Tongue (tissue), 2 donors: Measurements from ENCODE around the gene LIN28B. TPM values are rescaled to one million over a fixed set of nuclear protein-coding genes. Genes with fewer than 3 reads are reported as not detected.
"Not testable (repeated sequence)": the region's sequence is repeated elsewhere in the genome, so short reads cannot be mapped to it uniquely, and the experiment has no call there.

ENCODE experiments used
- DNase-seq: peaks from one replicate; pipeline ENCODE4 v3.0.0-alpha.2; 2015
- total RNA-seq: library from RNA; depleted of rRNA; stranded (reverse); fragments of >200 nt; gene quantifications from one replicate; pipeline ENCODE4 v1.2.3, GENCODE V29; 2014

The LIN28B gene
- total RNA-seq, 1 donor from 2014 or later: 0.21 TPM

- DNase-seq: not testable (repeated sequence)
Observed at GRCh38 chr6:105013459-105013858, 56.6 kb downstream of the LIN28B start.

GRCh38 chr6:105014448-105014847 lies 57.5 kb downstream of the LIN28B start:
- DNase-seq: no peak

- DNase-seq: no peak
Observed at GRCh38 chr6:105014954-105015353, 58.0 kb downstream of the LIN28B start.

- DNase-seq: peak; percentile 35
Observed at GRCh38 chr6:105015482-105015881, 58.6 kb downstream of the LIN28B start.

GRCh38 chr6:105019285-105019684 lies 62.4 kb downstream of the LIN28B start:
- DNase-seq: no peak

- DNase-seq: no peak
Observed at GRCh38 chr6:105021399-105021798, 64.5 kb downstream of the LIN28B start.

- DNase-seq: no peak
Observed at GRCh38 chr6:105022416-105022815, 65.5 kb downstream of the LIN28B start.

GRCh38 chr6:105024803-105025202 lies 67.9 kb downstream of the LIN28B start:
- no peak for DNase-seq

- no peak for DNase-seq
Observed at GRCh38 chr6:105028898-105029297, 72.0 kb downstream of the LIN28B start.

GRCh38 chr6:105029581-105029980 lies 72.7 kb downstream of the LIN28B start:
- DNase-seq: no peak

- no peak for DNase-seq
Observed at GRCh38 chr6:105034470-105034869, 77.6 kb downstream of the LIN28B start.

GRCh38 chr6:105035299-105035698 lies 78.4 kb downstream of the LIN28B start:
- DNase-seq: no peak

GRCh38 chr6:105036351-105036750 lies 79.4 kb downstream of the LIN28B start:
- no peak for DNase-seq

GRCh38 chr6:105038259-105038658 lies 81.4 kb downstream of the LIN28B start:
- DNase-seq: peak; percentile 6

- no peak for DNase-seq
Observed at GRCh38 chr6:105041880-105042279, 85.0 kb downstream of the LIN28B start.

GRCh38 chr6:105042648-105043047 lies 85.7 kb downstream of the LIN28B start:
- DNase-seq: no peak

- DNase-seq: no peak
Observed at GRCh38 chr6:105043979-105044378, 87.1 kb downstream of the LIN28B start.

- DNase-seq: no peak
Observed at GRCh38 chr6:105045526-105045925, 88.6 kb downstream of the LIN28B start.

GRCh38 chr6:105051941-105052471 lies 95.1 kb downstream of the LIN28B start:
- DNase-seq: no peak

- no peak for DNase-seq
Observed at GRCh38 chr6:105056646-105057045, 99.7 kb downstream of the LIN28B start.

- no peak for DNase-seq
Observed at GRCh38 chr6:105057160-105057559, 100.3 kb downstream of the LIN28B start.

GRCh38 chr6:105058316-105058715 lies 101.4 kb downstream of the LIN28B start:
- DNase-seq: no peak

GRCh38 chr6:105058846-105059245 lies 101.9 kb downstream of the LIN28B start:
- DNase-seq: no peak

GRCh38 chr6:105066233-105066632 lies 109.3 kb downstream of the LIN28B start:
- DNase-seq: no peak

GRCh38 chr6:105066836-105067235 lies 109.9 kb downstream of the LIN28B start:
- no peak for DNase-seq
